ENCODE data around the gene POLR3H. TPM values are rescaled to one million over a fixed set of nuclear protein-coding genes. Genes with fewer than 3 reads are reported as not detected.

POLR3H gene
- total and polyA plus RNA-seq, 2 donors (not counting 3 experiments of a cell fraction or from before 2014, with no cell fraction given): 31.2 to 39.4 TPM

DNA sequence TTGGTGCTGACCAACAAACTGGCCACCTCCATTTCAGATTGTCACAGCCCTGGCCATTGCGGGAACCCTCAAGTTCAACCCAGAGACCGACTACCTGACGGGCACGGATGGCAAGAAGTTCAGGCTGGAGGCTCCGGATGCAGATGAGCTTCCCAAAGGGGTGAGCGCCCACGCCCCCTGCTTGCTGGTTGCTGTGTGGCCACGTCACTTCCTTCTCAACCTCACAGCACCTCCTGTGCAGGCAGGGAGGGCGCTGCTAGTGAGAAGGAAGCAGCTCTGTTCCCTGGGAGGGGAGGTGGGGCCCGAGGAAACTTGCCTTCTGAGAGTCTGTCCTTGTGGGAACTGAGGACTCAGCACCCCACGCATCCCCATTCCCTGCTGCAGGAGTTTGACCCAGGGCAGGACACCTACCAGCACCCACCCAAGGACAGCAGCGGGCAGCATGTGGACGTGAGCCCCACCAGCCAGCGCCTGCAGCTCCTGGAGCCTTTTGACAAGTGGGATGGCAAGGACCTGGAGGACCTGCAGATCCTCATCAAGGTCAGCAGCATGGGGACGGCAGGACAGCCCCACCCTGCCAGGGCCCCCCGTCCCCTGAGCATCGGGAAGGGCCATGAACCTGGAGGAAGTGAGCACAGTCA, 19.3 kb downstream of the POLR3H start:
- no peak overlapping the region for H2AFZ ChIP-seq (ENCODE audit: low read depth, low read length)
- no peaks in the 10 kb centered on the region for H3K9me3 ChIP-seq (replicated peaks; ENCODE audit: control insufficient read depth, insufficient read depth, low read length)
- no peak for FAIRE-seq
- H3K36me3 ChIP-seq (ENCODE audit: control insufficient read depth in 2 of 2, extremely low read depth in 1 of 2, insufficient read depth in 2 of 2, low read length in 2 of 2): peaks cover 0 to 35% of the 10 kb centered on the region in 2 experiments
- no peaks in the 10 kb centered on the region for H3K27me3 ChIP-seq (ENCODE audit: control insufficient read depth in 2 of 2, insufficient read depth in 2 of 2, low read length in 2 of 2)
- no peak overlapping the region for H3K4me3 ChIP-seq (replicated peaks in 1 of 3; ENCODE audit: insufficient read depth in 1 of 3, low read depth in 1 of 3, low read length in 3 of 3)
- no peaks in the 10 kb centered on the region for H3K79me2 ChIP-seq (ENCODE audit: control insufficient read depth, insufficient read depth, low read length)
- no peaks in the 10 kb centered on the region for H3K9me1 ChIP-seq (replicated peaks; ENCODE audit: control insufficient read depth, extremely low read depth, insufficient read depth, low read length)
- dilution Hi-C loops (cut with MboI; ENCODE audit: extremely low pct_ligation_motif_present, low sequenced_read_pairs) (no loop called here), intact Hi-C loops (cut with micrococcal nuclease) (no loop called here)
- ChIA-PET CTCF (interaction anchor here (4.5 kb wide), 1 partner anchor 122 kb away, joined by 124 read pairs; no protein-coding TSS in a partner anchor), POLR2A (no interaction called here)
- no peak overlapping the region for H3K9ac ChIP-seq (replicated peaks; ENCODE audit: extremely low read depth, insufficient read depth, low read length)
- no peak for TF ChIP-seq EZH2 (IDR thresholded peaks at IDR 0.05; ENCODE audit: borderline replicate concordance, low read depth, low read length, severe bottlenecking)
- no peak for TF ChIP-seq POLR2A (IDR thresholded peaks at IDR 0.05; ENCODE audit: low read depth, low read length)
- TF ChIP-seq MYC (IDR thresholded peaks at IDR 0.05; ENCODE audit: low read depth, low read length): no peak
- TF ChIP-seq, protein P1, sequence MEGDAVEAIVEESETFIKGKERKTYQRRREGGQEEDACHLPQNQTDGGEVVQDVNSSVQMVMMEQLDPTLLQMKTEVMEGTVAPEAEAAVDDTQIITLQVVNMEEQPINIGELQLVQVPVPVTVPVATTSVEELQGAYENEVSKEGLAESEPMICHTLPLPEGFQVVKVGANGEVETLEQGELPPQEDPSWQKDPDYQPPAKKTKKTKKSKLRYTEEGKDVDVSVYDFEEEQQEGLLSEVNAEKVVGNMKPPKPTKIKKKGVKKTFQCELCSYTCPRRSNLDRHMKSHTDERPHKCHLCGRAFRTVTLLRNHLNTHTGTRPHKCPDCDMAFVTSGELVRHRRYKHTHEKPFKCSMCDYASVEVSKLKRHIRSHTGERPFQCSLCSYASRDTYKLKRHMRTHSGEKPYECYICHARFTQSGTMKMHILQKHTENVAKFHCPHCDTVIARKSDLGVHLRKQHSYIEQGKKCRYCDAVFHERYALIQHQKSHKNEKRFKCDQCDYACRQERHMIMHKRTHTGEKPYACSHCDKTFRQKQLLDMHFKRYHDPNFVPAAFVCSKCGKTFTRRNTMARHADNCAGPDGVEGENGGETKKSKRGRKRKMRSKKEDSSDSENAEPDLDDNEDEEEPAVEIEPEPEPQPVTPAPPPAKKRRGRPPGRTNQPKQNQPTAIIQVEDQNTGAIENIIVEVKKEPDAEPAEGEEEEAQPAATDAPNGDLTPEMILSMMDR (IDR thresholded peaks at IDR 0.05; ENCODE audit: extremely low read depth in 1 of 2, insufficient read depth in 1 of 2, low read depth in 1 of 2, low read length in 2 of 2): no peak
- no peak for TF ChIP-seq POLR2AphosphoS5 (IDR thresholded peaks at IDR 0.05; ENCODE audit: insufficient read depth, low read depth, low read length)
- no peak for TF ChIP-seq FOS (IDR thresholded peaks at IDR 0.05; ENCODE audit: borderline replicate concordance, insufficient read depth, low read length)
- no peak for TF ChIP-seq GATA2 (IDR thresholded peaks at IDR 0.05; ENCODE audit: insufficient read depth, insufficient read length, low read depth, low read length)
- TF ChIP-seq JUN (IDR thresholded peaks at IDR 0.05; ENCODE audit: borderline replicate concordance, insufficient read depth, insufficient read length, low read depth): no peak
- TF ChIP-seq, protein P2, sequence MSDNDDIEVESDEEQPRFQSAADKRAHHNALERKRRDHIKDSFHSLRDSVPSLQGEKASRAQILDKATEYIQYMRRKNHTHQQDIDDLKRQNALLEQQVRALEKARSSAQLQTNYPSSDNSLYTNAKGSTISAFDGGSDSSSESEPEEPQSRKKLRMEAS (IDR thresholded peaks at IDR 0.05; ENCODE audit: insufficient read depth, insufficient read length): no peak
- no peak overlapping the region for H3K4me2 ChIP-seq (ENCODE audit: insufficient read depth, low read length)
- H3K27ac ChIP-seq (ENCODE audit: insufficient read depth, low read depth, low read length): no peak overlapping the region
- no peaks in the 10 kb centered on the region for H4K20me1 ChIP-seq (replicated peaks; ENCODE audit: control insufficient read depth, extremely low read depth, insufficient read depth, low read length)
- no peaks in the 10 kb centered on the region for H3K4me1 ChIP-seq (ENCODE audit: control insufficient read depth, extremely low read depth, insufficient read depth, low read length)
- BruUV-seq (replicated peaks): no TSS peak
- no peak for DNase-seq (ENCODE audit: low read depth, low spot score)

Data from endothelial cell of umbilical vein (primary cell).